ENCODE measurements around the gene SLC28A1.

SLC28A1 gene

DNA sequence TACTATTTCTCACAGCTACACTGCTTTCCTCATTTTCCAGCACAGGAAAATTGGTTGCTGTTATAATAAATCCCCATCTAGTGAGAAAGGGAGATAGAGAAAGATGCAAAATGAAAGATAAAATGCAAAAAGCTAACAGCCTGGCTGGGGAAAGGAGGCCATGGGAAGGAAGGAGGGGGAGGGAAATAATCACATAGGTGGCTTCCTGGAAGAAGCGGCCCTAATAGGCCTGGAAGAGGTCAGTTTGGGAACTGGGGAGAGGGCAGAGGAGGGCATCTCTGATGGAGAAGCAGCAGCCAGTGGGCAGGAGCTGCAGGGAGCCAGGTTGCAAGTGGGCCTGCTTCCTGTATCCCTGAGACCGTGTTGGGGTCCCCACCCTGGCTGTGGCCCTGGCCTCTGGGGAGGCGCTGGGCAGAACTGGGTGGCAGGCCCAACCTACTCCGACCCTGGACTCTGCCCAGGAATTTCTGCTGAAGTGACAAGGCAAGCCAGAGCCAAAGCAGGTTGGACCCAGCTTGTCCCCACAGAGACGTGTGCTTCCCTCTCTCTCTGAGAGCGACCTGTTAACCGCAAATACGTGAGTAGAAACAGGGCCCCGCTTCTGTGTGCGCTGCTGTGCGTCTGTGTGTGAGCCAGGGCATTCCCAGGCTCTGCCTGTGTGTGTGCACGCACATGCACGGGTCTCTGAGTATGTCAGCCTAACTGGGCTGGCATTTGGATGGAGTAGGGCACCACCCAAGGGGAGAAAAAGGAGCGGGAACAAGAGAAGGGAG is 1.9 kb downstream of the SLC28A1 start:
- DNase-seq, result no peak

DNA sequence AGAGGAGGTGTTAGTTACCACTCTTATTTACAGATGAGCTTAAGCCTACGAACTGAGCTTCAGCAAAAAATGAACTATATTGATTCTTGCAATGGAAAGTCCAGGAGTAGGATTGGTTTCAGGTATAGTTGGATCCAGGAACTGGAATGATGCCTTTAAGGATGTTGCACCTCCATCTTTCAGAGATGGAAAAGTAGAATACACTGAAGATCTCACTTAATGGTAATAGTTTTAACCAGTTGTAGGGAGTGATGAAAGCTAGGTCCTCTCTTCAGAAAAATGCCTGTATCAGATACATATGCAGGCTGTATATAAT is 2.5 kb downstream of the SLC28A1 start:
- DNase-seq, result no peak

DNA sequence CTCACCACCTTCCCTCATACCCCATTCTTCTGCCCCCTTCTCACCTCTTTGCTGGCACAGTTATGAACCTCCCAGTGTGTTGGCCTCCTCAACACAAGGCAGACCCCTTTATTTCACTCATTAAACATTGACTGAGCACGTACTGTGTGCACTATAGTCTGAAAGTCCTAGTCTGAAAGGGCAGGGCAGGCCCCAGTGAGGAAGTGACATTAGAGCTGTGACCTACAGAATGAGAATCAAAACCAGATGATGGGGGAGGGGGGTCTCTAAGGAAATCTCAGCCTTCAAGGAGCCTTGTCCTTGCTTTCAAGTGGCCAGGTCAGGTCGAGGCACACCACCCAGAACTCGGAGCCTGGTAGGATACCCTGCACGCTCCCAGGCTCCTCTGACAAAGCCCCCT is 3.5 kb downstream of the SLC28A1 start:
- DNase-seq, result no peak

DNA sequence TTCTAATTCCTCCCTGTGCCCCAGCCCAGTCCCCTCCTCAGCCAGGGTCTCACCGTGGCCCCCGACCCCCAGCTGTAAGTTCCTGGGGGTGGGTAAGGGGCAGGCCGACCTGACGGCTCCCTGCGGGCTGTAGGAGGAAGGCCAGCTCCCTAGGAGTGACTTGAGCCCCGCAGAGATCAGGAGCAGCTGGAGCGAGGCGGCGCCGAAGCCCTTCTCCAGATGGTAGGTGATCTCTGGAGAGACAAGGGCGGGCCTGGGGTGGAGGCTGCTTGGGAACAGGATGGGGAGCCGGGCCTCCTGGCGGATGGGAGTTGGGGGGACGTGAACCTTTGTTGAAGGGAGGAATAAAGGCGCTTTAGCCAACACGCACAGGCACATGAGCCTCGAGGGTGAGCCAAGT is 4.2 kb downstream of the SLC28A1 start:
- DNase-seq, result no peak

DNA sequence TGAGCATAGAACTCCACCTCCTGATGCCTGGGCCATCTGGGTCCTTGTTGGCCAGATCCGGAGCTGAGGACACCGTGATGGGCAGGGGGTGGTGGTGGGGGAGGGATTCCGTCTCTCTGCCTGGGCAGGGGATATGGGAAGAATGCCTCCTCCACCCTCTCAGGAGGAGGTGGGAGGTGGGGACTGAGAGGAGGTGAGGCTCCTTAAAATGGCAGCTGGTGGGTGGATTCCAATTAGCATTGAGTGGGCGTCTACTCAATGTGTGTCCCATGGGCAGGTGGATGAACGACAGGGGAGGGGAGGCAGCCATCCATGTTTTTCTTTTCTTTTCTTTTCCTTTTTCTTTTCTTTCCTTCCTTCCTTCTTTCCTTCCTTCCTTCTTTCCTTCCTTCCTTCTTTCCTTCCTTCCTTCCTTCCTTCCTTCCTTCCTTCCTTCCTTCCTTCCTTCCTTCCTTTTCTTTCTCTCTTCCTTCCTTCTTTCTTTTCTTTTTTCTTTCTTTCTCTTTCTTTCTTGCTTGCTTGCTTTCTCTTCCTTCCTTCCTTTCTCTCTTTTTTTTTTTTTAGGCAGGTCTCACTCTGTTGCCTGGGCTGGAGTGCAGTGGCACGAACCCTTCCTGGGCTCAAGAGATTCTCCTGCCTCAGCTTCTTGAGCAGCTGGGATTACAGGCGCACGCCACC is 5.0 kb downstream of the SLC28A1 start:
- DNase-seq, result no peak

DNA sequence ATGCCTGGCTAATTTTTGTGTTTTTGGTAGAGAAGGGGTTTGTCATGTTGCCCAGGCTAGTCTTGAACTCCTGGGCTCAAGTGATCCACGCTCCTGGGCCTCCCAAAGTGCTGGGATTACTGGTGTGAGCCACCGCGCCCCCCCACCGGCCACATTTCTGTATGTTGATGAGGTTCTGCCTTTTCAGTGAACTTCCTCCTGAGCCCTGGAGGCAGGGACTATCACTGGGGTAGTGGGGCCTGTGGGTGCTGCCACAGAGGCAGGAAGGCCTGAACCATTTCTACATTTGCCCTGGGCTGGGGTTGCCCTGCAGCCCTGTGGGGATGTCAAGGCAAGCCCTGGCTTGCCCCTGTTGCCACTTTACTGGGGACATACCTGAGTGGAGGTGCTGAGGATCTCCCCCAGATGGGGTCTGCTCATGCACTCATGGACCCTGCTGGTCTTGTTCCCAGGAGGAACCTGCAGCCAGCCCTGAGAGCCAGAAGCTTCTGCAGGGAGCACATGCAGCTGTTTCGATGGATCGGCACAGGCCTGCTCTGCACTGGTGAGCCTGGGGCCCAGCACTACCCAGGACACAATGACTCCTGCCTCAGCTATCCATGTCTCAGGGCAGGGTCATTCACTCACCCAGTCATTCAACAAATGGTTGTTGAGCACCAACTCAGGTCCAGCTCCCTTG is 5.7 kb downstream of the SLC28A1 start:
- no peak for DNase-seq

DNA sequence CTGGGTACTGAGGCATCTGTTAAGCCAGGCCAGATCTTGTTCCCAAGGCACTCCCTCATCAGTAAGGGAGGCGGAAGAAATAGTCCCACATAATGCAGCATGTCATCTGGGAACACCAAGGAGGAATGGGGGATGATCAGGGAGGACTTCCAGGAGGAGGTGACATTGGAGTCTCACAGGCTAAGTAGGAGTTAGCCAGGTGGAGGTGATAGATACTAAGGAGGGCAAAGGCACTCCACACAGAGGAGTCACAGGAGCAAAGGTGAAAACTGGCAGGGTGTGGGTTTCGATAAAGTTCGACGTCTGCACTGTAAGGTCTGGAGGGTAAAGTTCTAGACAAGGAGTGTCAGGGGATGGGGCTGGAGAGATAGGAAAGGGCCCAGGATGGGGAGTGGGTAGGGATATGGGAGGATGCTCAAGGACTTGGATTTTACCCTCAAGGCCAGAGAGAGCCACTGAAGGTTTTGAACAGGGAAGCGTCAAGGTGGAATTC is 6.3 kb downstream of the SLC28A1 start:
- no peak for DNase-seq

DNA sequence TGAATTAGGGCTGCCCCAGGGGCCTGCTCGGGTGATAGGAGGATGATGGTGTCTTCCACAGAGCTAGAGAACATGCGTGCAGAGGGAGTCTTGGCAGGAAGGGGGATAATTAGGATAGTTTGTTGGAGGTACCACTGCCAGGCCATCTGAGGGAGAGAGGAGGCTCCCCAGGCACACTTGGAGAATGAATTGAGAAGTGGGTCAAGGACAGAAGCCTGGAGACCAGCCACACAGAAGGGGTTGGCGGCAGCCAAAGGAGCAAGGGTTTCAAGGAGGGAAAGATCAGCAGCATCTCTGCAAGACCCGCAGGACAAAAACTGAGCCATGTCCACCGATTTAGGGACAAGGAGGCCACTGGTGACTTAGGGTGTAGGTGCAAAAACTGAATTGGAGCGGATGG is 6.9 kb downstream of the SLC28A1 start:
- no peak for DNase-seq

DNA sequence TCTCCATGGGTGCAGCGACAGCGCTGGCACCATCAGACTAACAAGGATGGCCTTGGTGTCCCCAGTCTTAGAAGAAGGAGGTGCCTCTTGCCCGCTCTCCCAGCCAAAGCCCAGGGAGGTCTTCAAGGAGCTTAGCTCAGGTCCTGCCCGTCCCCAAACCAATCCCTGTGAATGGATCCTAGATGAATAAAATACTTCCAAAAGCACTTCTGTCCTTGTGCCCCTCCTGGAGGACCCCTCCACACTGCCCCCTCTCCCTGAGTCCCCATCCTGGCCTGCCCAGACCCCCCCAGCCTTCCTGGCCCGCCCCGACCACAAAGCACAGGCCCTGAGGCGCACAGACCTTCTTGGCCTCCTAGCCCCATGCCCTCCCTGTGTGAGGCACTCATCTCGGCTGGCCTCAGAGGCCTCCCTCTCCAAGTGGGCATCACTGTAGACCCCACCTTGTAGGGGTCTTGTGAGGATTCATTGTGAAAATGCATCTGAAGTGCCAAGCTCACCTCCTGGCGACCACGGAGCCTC is 8.4 kb downstream of the SLC28A1 start:
- no peak for DNase-seq

DNA sequence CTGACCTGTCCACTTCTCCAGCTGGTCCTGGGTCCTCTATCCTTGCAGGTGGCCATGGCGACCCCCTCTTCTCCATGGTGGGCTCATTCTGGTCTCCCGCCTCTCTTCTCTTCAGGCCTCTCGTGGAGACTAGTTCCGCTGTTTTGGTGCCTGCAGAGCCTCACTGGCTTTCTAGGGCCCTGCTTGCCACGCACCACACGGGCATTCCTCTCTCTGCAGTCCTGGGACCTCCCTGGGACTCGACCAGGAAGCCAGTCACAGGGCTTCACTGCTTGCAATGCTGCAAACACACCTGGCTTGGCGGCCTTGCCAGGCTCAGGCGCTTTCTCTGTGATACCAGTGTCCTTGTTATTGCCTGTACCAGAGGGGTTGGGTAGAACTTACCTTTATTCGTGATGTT is 9.1 kb downstream of the SLC28A1 start:
- no peak for DNase-seq

DNA sequence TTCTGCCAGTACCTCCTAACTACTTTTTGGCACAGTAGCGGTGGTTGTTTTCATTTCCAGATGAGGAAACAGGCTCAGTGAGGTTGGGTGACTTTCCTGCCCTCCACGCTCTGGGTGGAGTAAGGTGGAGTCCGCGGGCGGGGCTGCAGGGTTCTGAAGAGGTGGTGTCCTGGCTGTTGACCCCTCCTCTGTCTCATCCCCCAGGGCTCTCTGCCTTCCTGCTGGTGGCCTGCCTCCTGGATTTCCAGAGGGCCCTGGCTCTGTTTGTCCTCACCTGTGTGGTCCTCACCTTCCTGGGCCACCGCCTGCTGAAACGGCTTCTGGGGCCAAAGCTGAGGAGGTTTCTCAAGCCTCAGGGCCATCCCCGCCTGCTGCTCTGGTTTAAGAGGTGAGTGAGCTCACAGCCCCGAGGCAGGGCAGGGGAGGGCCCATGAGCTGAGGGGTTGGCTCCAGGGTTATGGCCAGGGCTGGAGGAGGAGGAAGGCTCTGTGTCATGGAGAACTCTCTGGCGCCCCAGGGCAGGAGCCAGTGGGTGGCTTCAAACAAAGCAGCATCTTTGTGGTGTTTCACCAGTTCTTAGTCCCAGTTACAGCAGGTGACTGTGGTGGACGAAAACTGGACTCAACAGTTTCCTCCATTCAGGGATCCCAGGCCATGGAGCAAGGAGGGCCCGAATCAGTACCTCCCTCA is 10.4 kb downstream of the SLC28A1 start:
- DNase-seq, result no peak

DNA sequence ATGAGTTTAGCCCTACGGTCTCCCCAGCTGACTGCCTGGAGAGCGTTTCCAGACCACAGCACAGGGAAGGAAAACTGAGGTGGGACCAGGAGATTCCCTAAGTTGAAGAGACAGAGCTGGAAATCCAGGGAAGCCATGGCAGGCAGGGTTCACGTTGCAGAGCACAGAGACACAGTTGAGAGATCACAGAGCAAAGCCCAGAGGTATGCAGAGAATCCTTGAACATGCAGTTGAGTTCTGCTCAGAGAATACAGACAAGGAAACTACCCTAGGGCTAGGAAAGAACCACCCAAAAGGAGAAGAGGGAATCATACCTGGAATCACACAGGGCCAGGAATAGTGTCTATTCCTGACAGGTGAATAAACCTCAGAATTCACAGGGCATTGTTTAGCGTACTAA is 14.3 kb downstream of the SLC28A1 start:
- no peak for DNase-seq

DNA sequence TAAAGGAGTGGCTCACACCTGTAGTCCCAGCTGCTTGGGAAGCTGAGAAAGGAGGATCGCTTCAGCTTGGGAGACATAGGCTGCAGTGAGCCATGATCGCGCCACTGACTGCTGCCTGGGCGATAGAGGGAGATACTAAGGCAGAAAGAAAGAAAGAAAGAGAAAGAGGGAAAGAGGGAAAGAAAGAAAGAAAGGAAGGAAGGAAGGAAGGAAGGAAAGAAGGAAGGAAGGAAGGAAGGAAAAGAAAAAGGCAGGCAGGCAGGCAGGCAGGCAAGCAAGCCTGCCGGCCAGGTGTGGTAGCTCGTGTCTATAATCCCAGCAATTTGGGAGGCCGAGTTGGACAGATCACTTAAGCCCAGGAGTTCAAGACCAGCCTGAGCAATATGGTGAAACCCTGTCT is 15.3 kb downstream of the SLC28A1 start:
- no peak for DNase-seq

DNA sequence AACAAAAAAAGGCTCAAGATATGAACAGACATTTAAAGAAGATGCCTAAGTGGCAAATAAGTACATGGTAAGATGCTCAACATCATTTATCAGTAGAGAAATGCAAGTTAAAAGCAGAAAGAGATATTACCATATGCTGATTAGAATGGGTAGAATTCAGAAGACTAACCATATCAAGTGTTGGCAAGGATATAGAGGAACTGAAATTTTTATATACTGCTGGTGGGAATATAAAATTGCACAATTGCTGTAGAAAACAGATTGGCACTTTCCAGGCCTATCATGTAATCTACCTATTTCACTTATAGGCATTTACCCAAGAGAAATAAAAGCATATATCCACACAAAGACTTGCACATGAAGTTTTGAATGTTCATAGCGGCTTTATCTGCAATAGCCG is 17.1 kb downstream of the SLC28A1 start:
- no peak for DNase-seq

DNA sequence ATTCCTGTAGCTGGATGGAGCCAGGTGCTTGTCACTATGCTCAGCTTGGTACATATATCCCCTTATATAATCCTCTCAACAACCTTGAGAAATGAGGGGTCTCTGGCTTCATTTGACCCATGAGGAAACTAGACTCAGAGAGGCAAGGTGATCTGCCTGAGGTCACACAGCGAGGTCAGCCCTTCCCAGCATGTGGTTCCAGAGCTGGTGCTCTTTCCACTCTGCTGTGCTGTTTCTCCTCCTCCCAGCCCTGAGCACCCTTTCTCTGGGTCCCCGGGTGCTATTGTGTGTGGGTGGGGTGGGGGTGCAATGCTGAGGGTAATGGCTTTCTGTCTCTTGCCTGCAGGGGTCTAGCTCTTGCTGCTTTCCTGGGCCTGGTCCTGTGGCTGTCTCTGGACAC is 19.3 kb downstream of the SLC28A1 start:
- DNase-seq, result no peak

DNA sequence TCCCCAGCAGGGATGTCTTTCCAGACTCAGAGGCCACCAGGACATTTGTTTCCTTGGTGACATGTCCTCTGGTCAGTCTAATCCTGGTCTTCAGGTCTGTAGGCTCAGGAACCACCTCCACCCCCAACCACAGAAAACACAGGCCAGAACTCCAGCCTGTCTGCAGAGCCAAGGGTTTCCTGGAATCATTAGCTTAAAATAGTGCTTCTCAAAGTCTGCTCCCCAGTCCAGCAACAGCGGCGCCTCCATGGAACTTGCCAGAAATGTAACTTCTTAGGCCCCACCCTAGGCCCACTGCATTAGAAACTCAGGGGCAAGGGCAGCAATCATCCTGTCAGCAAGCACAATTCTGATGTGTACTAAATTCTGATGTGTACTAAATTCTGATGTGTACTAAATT is 20.0 kb downstream of the SLC28A1 start:
- no peak for DNase-seq

DNA sequence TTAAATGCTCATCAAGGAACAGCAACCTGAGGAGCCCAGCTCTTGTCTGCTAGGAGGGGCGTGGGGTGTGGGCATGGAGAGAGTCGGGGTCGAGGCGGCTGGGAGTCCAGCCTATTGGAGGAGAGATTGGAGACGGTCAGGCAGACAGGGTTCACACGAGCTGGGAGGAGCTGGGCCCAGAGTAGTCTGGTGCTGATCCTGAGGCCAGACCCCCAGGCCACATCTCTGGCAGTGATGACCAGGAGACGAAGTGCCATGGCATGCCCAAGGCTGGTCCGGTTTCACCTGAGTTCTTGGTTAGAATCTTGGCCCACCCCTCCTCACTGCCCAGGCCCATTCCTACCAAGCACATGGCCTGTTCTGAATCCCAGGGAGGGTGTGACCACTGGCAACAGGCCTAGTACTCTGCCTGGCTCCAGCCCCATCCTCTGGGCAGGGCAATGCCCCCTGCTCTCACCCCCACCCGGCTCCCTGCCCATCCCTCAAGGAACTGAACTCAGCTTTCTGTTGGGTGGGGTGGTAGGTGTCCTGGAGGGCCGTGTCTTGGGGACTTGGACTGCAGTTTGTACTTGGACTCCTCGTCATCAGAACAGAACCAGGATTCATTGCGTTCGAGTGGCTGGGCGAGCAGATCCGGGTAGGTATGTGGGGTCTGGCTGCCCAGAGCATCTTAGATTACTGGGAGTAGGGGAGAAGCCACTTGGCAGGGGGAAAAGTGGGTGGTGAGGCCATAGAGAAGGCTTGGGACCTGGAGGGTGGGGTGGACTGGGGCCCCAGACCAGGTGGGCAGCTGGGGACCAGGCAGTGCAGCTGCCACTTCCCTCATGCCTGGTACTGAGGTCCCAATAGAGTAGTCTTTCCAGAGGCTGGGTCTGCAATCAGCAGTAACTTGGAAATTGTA is 20.8 kb downstream of the SLC28A1 start:
- DNase-seq, result no peak

DNA sequence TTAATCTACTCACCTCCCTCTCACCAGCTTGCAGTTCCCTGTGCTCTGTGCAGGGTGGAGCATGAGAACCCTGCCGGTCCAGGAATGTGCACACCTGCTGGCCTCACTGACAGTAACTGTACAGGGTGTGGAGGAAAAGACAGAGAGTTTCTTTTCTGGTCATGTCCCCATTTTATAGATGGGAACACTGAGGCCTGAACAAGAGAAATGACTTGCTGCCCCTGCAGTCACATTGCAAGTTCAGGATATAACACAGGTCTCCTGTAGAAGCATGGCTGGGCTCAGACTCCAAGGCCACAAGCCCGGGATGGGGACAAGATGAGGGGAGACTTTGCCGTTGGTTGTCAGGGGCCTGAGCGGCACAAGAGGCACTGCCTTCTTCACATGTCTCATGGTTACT is 23.3 kb downstream of the SLC28A1 start:
- DNase-seq, result no peak

DNA sequence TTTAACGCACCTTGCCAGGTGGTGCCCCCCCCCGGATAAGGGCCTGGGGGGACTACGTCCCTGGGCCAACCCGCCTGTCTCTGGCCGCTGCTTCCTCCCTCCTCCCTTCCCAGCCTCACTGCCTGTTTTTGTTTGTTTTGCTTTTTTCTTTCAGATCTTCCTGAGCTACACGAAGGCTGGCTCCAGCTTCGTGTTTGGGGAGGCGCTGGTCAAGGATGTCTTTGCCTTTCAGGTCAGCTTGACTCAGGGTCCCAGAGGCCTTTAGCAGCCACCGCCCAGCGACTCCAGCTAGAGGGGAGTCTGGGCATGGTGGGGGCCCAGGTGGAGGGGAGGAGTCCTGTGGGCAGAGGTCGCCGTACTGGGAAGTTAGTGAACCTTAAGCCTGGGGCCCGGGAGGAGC is 24.1 kb downstream of the SLC28A1 start:
- no peak for DNase-seq

DNA sequence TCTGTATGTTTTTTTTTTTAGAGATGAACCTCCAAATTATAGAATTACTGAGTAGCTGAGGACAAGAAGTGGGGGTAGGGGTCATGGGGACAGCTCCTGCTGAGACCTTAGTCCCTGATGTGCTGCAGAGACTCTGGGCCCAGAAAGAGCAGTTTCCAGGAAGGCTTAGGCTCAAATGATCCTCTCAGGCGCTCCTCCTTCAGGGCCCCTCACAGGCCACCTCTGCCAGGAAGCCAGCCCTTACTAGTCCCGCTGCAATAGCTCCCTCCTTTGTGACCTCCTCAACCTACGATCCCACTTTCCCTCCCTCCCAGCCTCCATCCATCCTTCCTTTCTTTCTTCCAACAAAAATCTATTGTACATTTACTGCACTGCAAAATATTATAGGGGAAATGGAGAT is 24.6 kb downstream of the SLC28A1 start:
- no peak for DNase-seq

DNA sequence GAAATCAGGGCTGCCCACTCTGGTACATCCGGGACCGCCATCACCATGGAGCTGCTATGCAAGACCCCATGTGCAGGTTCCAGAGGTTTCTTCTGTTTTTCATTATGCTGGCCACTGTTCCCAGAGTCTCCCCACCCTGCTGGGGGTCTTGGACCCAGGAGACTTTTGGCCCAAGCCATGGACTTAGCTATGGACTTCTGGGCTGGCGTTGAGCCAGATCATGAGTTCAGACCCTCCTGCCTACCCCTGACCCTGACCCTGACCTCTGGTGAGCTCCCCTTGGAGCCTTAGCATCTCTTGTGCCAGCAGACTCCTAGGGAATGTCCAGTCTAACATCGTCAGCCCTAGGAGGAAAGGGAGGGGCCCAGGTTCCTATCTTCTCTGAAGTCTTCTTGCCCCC is 25.3 kb downstream of the SLC28A1 start:
- DNase-seq, result no peak

DNA sequence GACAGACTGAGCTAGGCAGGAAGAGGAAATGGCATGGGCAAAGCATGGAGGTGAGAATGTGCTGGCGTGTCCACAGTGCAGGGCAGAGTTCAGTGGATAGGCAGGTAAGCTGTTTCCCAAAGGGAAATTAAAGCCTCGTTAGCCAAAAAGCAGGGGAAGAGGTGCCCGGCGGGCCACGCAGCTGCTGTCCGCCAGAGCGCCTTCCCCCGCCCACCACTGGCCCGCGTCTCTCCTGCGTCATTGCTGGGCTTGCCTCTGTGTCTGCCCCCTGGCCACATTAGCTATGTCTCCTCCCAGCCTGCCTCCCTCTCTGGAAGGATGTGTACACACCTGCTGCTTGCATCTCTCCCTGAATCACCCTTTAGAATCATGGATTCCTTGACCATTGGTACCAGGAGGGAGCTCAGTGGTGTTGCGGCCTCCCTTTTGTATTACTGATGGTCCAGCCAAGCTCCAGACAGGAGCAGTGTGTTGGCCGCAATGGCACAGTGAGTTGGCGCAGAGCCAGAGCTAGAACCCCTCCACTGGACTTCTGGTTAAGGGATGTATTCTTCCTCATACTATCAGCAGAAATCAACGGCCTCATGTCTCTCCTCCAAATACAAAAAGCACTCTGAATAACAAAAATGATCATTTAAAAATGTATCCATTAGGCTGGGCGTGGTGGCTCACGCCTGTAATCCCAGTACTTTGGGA is 26.6 kb downstream of the SLC28A1 start:
- DNase-seq, result no peak
